GM12878 (cell line): Measurements from ENCODE around the gene ANKRD28. TPM values are rescaled to one million over a fixed set of nuclear protein-coding genes. Genes with fewer than 3 reads are reported as not detected.
"Not testable (repeated sequence)": the region's sequence is repeated elsewhere in the genome, so short reads cannot be mapped to it uniquely, and the experiment has no call there.

Experiments
- ATAC-seq: fragments of 200-7000 bp; cut with Tn5 transposase; 3 replicates; pipeline ENCODE4 v1.9.1; 2020; ENCODE audit warnings: mild to moderate bottlenecking, moderate library complexity
- BruUV-seq: library from RNA; stranded (reverse); fragments of 400-500 nt; replicated peaks from 2 replicates; lab custom pipeline; 2021; lab: Mats Ljungman, UMichigan
- CTCF ChIA-PET: fragments of 300-600 bp; sonication (Branson Sonifier 250); formaldehyde crosslinking; extraction: SDS; loops from one replicate; lab custom pipeline; 2021; ENCODE audit warnings: inconsistent platforms; lab: Yijun Ruan, JAX
- POLR2A ChIA-PET: fragments of 350-600 bp; formaldehyde crosslinking; extraction: SDS; loops from one replicate; lab custom pipeline; 2021; ENCODE audit warnings: inconsistent platforms; lab: Charles Lee
- RAD21 ChIA-PET: fragments of 300-600 bp; sonication (Branson Sonifier 250); formaldehyde crosslinking; loops from one replicate; lab custom pipeline; 2023; ENCODE audit warnings: antibody characterized with exemption; ENCODE audit not compliant: unreplicated experiment; lab: Charles Lee
- SMC1A ChIA-PET: fragments of 300-600 bp; sonication (Branson Sonifier 250); formaldehyde crosslinking; loops from one replicate; lab custom pipeline; 2023; ENCODE audit not compliant: unreplicated experiment, uncharacterized antibody; lab: Charles Lee
- DNase-seq: peaks from one replicate; pipeline ENCODE4 v3.0.0-alpha.2; 2011; ENCODE audit warnings: low read depth, low spot score
- FAIRE-seq: peaks from 3 replicates; lab custom pipeline; 2011; peaks lifted over from hg19 to GRCh38; lab: Jason Lieb, UNC
- H2AFZ ChIP-seq: 2 replicates; pipeline ENCODE4 v1.6.0; 2011; ENCODE audit warnings: low read depth, low read length, control low read depth; ENCODE audit not compliant: control insufficient read depth
- H3K27ac ChIP-seq: 2 replicates; pipeline ENCODE4 v1.5.1; 2011; ENCODE audit warnings: control low read depth; ENCODE audit not compliant: control insufficient read depth, insufficient read depth
- H3K27me3 ChIP-seq, 2 experiments: replicated peaks in 1 of 2; 2 replicates each; pipeline versions ENCODE4 v1.6.0 to v1.6.1; 2011; ENCODE audit warnings: low read length in 1 of 2; ENCODE audit not compliant: control insufficient read depth in 2 of 2, insufficient read depth in 2 of 2
- H3K36me3 ChIP-seq, 2 experiments: 2 replicates each; pipeline ENCODE4 v1.5.1; 2011; ENCODE audit warnings: low read length in 1 of 2; ENCODE audit not compliant: control insufficient read depth in 2 of 2, insufficient read depth in 2 of 2
- H3K4me1 ChIP-seq: 2 replicates; pipeline ENCODE4 v1.6.1; 2011; ENCODE audit warnings: mild to moderate bottlenecking, low read length, moderate library complexity, mixed read lengths; ENCODE audit not compliant: control insufficient read depth, insufficient read depth
- H3K4me2 ChIP-seq: 2 replicates; pipeline ENCODE4 v1.6.0; 2011; ENCODE audit warnings: control low read depth; ENCODE audit not compliant: control insufficient read depth, insufficient read depth
- H3K4me3 ChIP-seq: fragments of 200-600 bp; sonication (generic); 2 replicates; pipeline ENCODE4 v1.5.1; 2016
- H3K79me2 ChIP-seq: 2 replicates; pipeline ENCODE4 v1.6.0; 2011; ENCODE audit warnings: low read length; ENCODE audit not compliant: control insufficient read depth, insufficient read depth
- H3K9ac ChIP-seq: 2 replicates; pipeline ENCODE4 v1.8.0; 2011; ENCODE audit warnings: low read length, control low read depth, mixed read lengths; ENCODE audit not compliant: control insufficient read depth, insufficient read depth
- H3K9me3 ChIP-seq: replicated peaks from 3 replicates; pipeline ENCODE4 v1.5.1; 2011; ENCODE audit warnings: mild to moderate bottlenecking, low read length; ENCODE audit not compliant: control insufficient read depth, insufficient read depth
- H4K20me1 ChIP-seq: 2 replicates; pipeline ENCODE4 v1.6.0; 2011; ENCODE audit not compliant: control insufficient read depth, insufficient read depth
- CREM ChIP-seq: IDR thresholded peaks from 2 replicates; pipeline ENCODE4 v1.6.1; 2014; ENCODE audit warnings: antibody characterized with exemption, low read depth
- ETV6 ChIP-seq, 2 experiments: fragments of 450-650 bp in 1 of 2; IDR thresholded peaks in 1 of 2; conservative IDR thresholded peaks in 1 of 2; 2 replicates each; pipeline ENCODE4 v1.6.1; 2014; ENCODE audit warnings: antibody characterized with exemption in 1 of 2, borderline replicate concordance in 1 of 2, low read depth in 1 of 2, mild to moderate bottlenecking in 1 of 2, moderate library complexity in 1 of 2
- GABPA ChIP-seq: IDR thresholded peaks from 2 replicates; pipeline ENCODE4 v1.6.1; 2014; ENCODE audit warnings: antibody characterized with exemption, low read depth, mild to moderate bottlenecking, inconsistent platforms
- HDAC6 ChIP-seq: fragments of 200-600 bp; sonication (generic); IDR thresholded peaks from one replicate; pipeline ENCODE4 v1.8.0; 2017; ENCODE audit warnings: antibody characterized with exemption; ENCODE audit not compliant: unreplicated experiment
- IRF4 ChIP-seq: IDR thresholded peaks from 2 replicates; pipeline ENCODE4 v1.6.1; 2011; ENCODE audit warnings: low read depth, low read length
- JUNB ChIP-seq: IDR thresholded peaks from 2 replicates; pipeline ENCODE4 v1.6.1; 2016; ENCODE audit warnings: antibody characterized with exemption, mild to moderate bottlenecking
- MTA2 ChIP-seq: fragments of 450-650 bp; IDR thresholded peaks from 2 replicates; pipeline ENCODE4 v1.6.1; 2016; ENCODE audit warnings: low read depth, mild to moderate bottlenecking, moderate library complexity
- MTA3 ChIP-seq: IDR thresholded peaks from 2 replicates; pipeline ENCODE4 v1.6.1; 2012; ENCODE audit warnings: low read length, inconsistent platforms, borderline replicate concordance
- NFIC ChIP-seq: IDR thresholded peaks from 2 replicates; pipeline ENCODE4 v1.6.1; 2012; ENCODE audit warnings: low read depth, mild to moderate bottlenecking, inconsistent platforms, low read length, moderate library complexity
- NFYB ChIP-seq: IDR thresholded peaks from 2 replicates; pipeline ENCODE4 v1.6.1; 2011; ENCODE audit warnings: low read depth, mild to moderate bottlenecking, low read length, improper control_type of control experiment, moderate library complexity; ENCODE audit not compliant: insufficient read depth
- RUNX3 ChIP-seq: IDR thresholded peaks from 2 replicates; pipeline ENCODE4 v1.6.1; 2012; ENCODE audit warnings: low read length, inconsistent platforms
- SKIL ChIP-seq: fragments of 450-650 bp; IDR thresholded peaks from 2 replicates; pipeline ENCODE4 v1.6.1; 2017; ENCODE audit warnings: mild to moderate bottlenecking, low read depth, inconsistent platforms; ENCODE audit not compliant: poor library complexity, severe bottlenecking
- TCF7 ChIP-seq: IDR thresholded peaks from 2 replicates; pipeline ENCODE4 v1.6.1; 2014; ENCODE audit warnings: antibody characterized with exemption, borderline replicate concordance
- YY1 ChIP-seq: IDR thresholded peaks from 2 replicates; pipeline ENCODE4 v1.6.1; 2011; ENCODE audit warnings: low read depth, mild to moderate bottlenecking, low read length
- ZBED1 ChIP-seq: IDR thresholded peaks from 2 replicates; pipeline ENCODE4 v1.6.1; 2016; ENCODE audit warnings: borderline replicate concordance
- WGBS: methylation state at CpG from one replicate; pipeline ENCODE4 v1.1.6; 2016; ENCODE audit warnings: low lambda C conversion rate; ENCODE audit not compliant: insufficient replicate concordance, insufficient coverage; ENCODE audit errors: missing lambda C conversion rate; 5-methylcytosine and 5-hydroxymethylcytosine counted together
- in situ Hi-C: fragments of 300-500 bp; cut with MboI; formaldehyde crosslinking; loops from 9 replicates; pipeline ENCODE4 v1.14.3; 2018; ENCODE audit warnings: mixed read lengths
- intact Hi-C: fragments of 100-400 bp; cut with micrococcal nuclease; formaldehyde crosslinking; loops from one replicate; pipeline ENCODE4 v1.14.2; 2022; ENCODE audit not compliant: unreplicated experiment
- polyA plus RNA-seq, 11 experiments: library from polyadenylated mRNA; depleted of rRNA in 4 of 11; unstranded in 6 of 11; stranded (reverse) in 5 of 11; fragments of >200 nt; fragmentation: Nextera tagmentation in 4 of 11; fragmentation: Illumina TruSeq in 1 of 11; extraction: Ambion mirVana in 4 of 11; extraction: Trizol in 1 of 11; gene quantifications; 1 replicate in 1 of 11; 2 replicates in 10 of 11; pipeline versions ENCODE4 v1.2.1 to v1.2.3, GENCODE V29; 2011 to 2016; ENCODE audit warnings: inconsistent platforms in 2 of 11, missing spikeins in 2 of 11, low read depth in 1 of 11
- total RNA-seq, 4 experiments: library from RNA; depleted of rRNA in 3 of 4; stranded (reverse); fragments of >200 nt in 3 of 4; fragmentation: Illumina TruSeq in 1 of 4; extraction: Trizol in 1 of 4; gene quantifications; 2 replicates each; pipeline versions ENCODE4 v1.2.1 to v1.2.3, GENCODE V29; 2013 to 2021

The ANKRD28 gene
- total and polyA plus RNA-seq, 10 of the 15 experiments (the other 5 are each of a cell fraction or from before 2014, with no cell fraction given) = 11.2 to 105 (median 38.3) TPM

GRCh38 chr3:15750143-15750542, 47.6 kb downstream of the ANKRD28 start:
- POLR2A ChIA-PET = interaction anchor here (0.5 to 1.2 kb wide), 4 partner anchors 9 to 51 kb away, joined by 3 to 6 read pairs (median 4); no protein-coding TSS in a partner anchor
- Histone ChIP-seq H3K4me1 (peaks cover 13% of the 10 kb centered on the region), H3K79me2 (no peaks in the 10 kb centered on the region; the same call in none of the 2 replicates), H3K27me3 (no peaks in the 10 kb centered on the region), H2AFZ (no peak overlapping the region), H3K4me3 (no peak overlapping the region), H3K4me2 (no peak overlapping the region), H3K36me3 (peaks cover 3 to 19% of the 10 kb centered on the region in 2 experiments; a peak in 3 of 4 replicates), H3K9me3 (peaks cover 12% of the 10 kb centered on the region), H3K9ac (no peak overlapping the region), H3K27ac (no peak overlapping the region), H4K20me1 (no peaks in the 10 kb centered on the region)
- in situ Hi-C loops (no loop called here), intact Hi-C loops (no loop called here)
- DNase-seq = no peak
- WGBS = 97% methylated on average over 3 of the region's 3 CpGs
- ATAC-seq = no peak
- no peak for FAIRE-seq
- BruUV-seq = no TSS peak
- CTCF ChIA-PET = interaction anchor here (1.1 to 1.6 kb wide), 4 partner anchors 13 to 120 kb away, joined by 3 to 6 read pairs (median 4); no protein-coding TSS in a partner anchor
- SMC1A ChIA-PET = interaction anchor here (0.9 to 2.2 kb wide), 12 partner anchors 9 to 81 kb away, joined by 3 to 10 read pairs (median 4); no protein-coding TSS in a partner anchor
- RAD21 ChIA-PET = interaction anchor here (0.5 to 1.4 kb wide), 4 partner anchors 24 to 51 kb away, joined by 3 to 5 read pairs (median 4); no protein-coding TSS in a partner anchor
- TF ChIP-seq HDAC6 (no peak), YY1 (no peak), NFYB (no peak)

GRCh38 chr3:15745896-15746295, 51.9 kb downstream of the ANKRD28 start:
- peaks cover 15% of the 10 kb centered on the region for H3K9me3 ChIP-seq
- RAD21 ChIA-PET = interaction anchor here (1.5 kb wide), 1 partner anchor 49 kb away, joined by 4 read pairs; no protein-coding TSS in a partner anchor
- H3K9ac ChIP-seq, H4K20me1 ChIP-seq, SMC1A ChIA-PET, DNase-seq, H3K27me3 ChIP-seq, in situ Hi-C loops, H3K4me3 ChIP-seq, H2AFZ ChIP-seq, H3K79me2 ChIP-seq, H3K27ac ChIP-seq, BruUV-seq, intact Hi-C loops, H3K4me1 ChIP-seq, CTCF ChIA-PET, POLR2A ChIA-PET: not testable (repeated sequence)
- ATAC-seq = peak; percentile 51
- peak; percentile 62 for FAIRE-seq
- whole genome bisulfite sequencing = 8% methylated on average over 2 of the region's 2 CpGs
- peaks cover 3 to 12% of the 10 kb centered on the region in 2 experiments; a peak in 3 of 4 replicates for H3K36me3 ChIP-seq
- H3K4me2 ChIP-seq = peak overlapping the region; percentile 30; the same call in 1 of the 2 replicates
- 0 out of 2 replicates have a peak, but pooled peaks have one; percentile 26 for TF ChIP-seq ZBED1
- peak; percentile 68; the same call in 1 of the 2 replicates for TF ChIP-seq NFIC
- TF ChIP-seq CREM = peak; percentile 66; the same call in 1 of the 2 replicates
- peak; percentile 66 for TF ChIP-seq RUNX3
- peak in 1 of 2 experiments; percentile 60; a peak in 1 of 4 replicates for TF ChIP-seq ETV6 (conservative IDR thresholded peaks at IDR 0.05 in 1 of 2, IDR thresholded peaks at IDR 0.05 in 1 of 2; ENCODE audit: borderline replicate concordance in 1 of 2, low read depth in 1 of 2)
- TF ChIP-seq MTA3 = 0 out of 2 replicates have a peak, but pooled peaks have one; percentile 51
- TF ChIP-seq MTA2 = peak; percentile 25; the same call in 1 of the 2 replicates
- peak; percentile 26; the same call in 1 of the 2 replicates for TF ChIP-seq TCF7
- TF ChIP-seq SKIL = peak; percentile 35
- TF ChIP-seq IRF4 = peak; percentile 29; the same call in 1 of the 2 replicates
- TF ChIP-seq GABPA = 0 out of 2 replicates have a peak, but pooled peaks have one; percentile 18
- peak; percentile 88 for TF ChIP-seq JUNB
